Mammary epithelial cell (primary cell): ENCODE data around the gene CLEC4F.

Source experiments
- CTCF ChIP-seq, 2 donors: IDR thresholded peaks in 1 of 2; conservative IDR thresholded peaks in 1 of 2; 2 replicates each; pipeline ENCODE4 v1.5.1; 2011 to 2012; ENCODE audit warnings: inconsistent platforms in 2 of 2, low read length in 2 of 2, mild to moderate bottlenecking in 2 of 2, control low read depth in 1 of 2, low read depth in 1 of 2; ENCODE audit not compliant: insufficient read depth in 1 of 2; ENCODE audit errors: extremely low read depth in 1 of 2
- EZH2 ChIP-seq: IDR thresholded peaks from 2 replicates; pipeline ENCODE4 v1.6.1; 2012; ENCODE audit warnings: low read length, inconsistent platforms, borderline replicate concordance

GRCh38 chr2:70827388-70827787 is 7.0 kb upstream of the CLEC4F start:
- TF ChIP-seq CTCF (conservative IDR thresholded peaks at IDR 0.05 in 1 of 2, IDR thresholded peaks at IDR 0.05 in 1 of 2; ENCODE audit: extremely low read depth in 1 of 2, insufficient read depth in 1 of 2, low read depth in 1 of 2, low read length in 2 of 2) = no peak
- TF ChIP-seq EZH2 = no peak
